B cell (primary cell): ENCODE measurements around the gene PSMD8. TPM values are rescaled to one million over a fixed set of nuclear protein-coding genes. Genes with fewer than 3 reads are reported as not detected.

ENCODE experiments used
- ATAC-seq: fragments of 200-7000 bp; cut with Tn5 transposase; one replicate; pipeline ENCODE4 v1.10.0; 2021; ENCODE audit warnings: low read depth, mild to moderate bottlenecking, moderate number of reproducible peaks, moderate library complexity
- CTCF ChIA-PET: fragments of 350-600 bp; sonication (Branson Sonifier 250); formaldehyde crosslinking; loops from one replicate; lab custom pipeline; 2021; ENCODE audit warnings: antibody characterized with exemption, inconsistent platforms; lab: Charles Lee
- POLR2A ChIA-PET: fragments of 350-600 bp; sonication (Branson Sonifier 250); formaldehyde crosslinking; loops from one replicate; lab custom pipeline; 2021; ENCODE audit warnings: antibody characterized with exemption; lab: Charles Lee
- DNase-seq: peaks from one replicate; pipeline ENCODE4 v3.0.0; 2013
- H2AFZ ChIP-seq: 2 replicates; pipeline ENCODE4 v1.6.1; 2012; ENCODE audit warnings: mild to moderate bottlenecking, low read depth, low read length; ENCODE audit not compliant: insufficient read depth, poor library complexity, severe bottlenecking
- H3K27ac ChIP-seq, 2 donors: 1 replicate in 1 of 2; 2 replicates in 1 of 2; pipeline ENCODE4 v1.5.1; 2012 to 2013; ENCODE audit warnings: low read length in 2 of 2, mild to moderate bottlenecking in 2 of 2, moderate library complexity in 1 of 2
- H3K27me3 ChIP-seq, 4 experiments: fragments of 200-600 bp in 1 of 4; sonication (generic) in 1 of 4; replicated peaks in 1 of 4; 1 replicate in 2 of 4; 2 replicates in 2 of 4; pipeline versions ENCODE4 v1.6.1 to v1.7.0; 2013 to 2016; ENCODE audit warnings: low read length in 3 of 4, mild to moderate bottlenecking in 2 of 4, mixed read lengths in 1 of 4, moderate library complexity in 1 of 4; ENCODE audit not compliant: insufficient read depth in 4 of 4, control insufficient read depth in 3 of 4; ENCODE audit errors: control extremely low read depth in 1 of 4
- H3K36me3 ChIP-seq, 2 experiments: replicated peaks in 1 of 2; 1 replicate in 1 of 2; 2 replicates in 1 of 2; pipeline versions ENCODE4 v1.6.1 to v1.7.1; 2013; ENCODE audit warnings: low read length in 1 of 2; ENCODE audit not compliant: insufficient read depth in 2 of 2, control insufficient read depth in 1 of 2; ENCODE audit errors: control extremely low read depth in 1 of 2, extremely low read depth in 1 of 2
- H3K4me1 ChIP-seq, 2 donors: fragments of 200-600 bp in 1 of 2; sonication (generic) in 1 of 2; 1 replicate in 1 of 2; 2 replicates in 1 of 2; pipeline versions ENCODE4 v1.5.1 to v1.6.1; 2013 to 2017; ENCODE audit warnings: low read length in 2 of 2; ENCODE audit not compliant: control insufficient read depth in 2 of 2, insufficient read depth in 2 of 2
- H3K4me2 ChIP-seq: replicated peaks from 2 replicates; pipeline ENCODE3; 2012; ENCODE audit warnings: mild to moderate bottlenecking, low read depth, low read length; ENCODE audit not compliant: poor library complexity, severe bottlenecking
- H3K4me3 ChIP-seq, 5 experiments: fragments of 200-600 bp in 1 of 5; sonication (generic) in 1 of 5; 1 replicate in 3 of 5; 2 replicates in 2 of 5; pipeline versions ENCODE4 v1.5.1 to v1.7.0; 2011 to 2016; ENCODE audit warnings: low read length in 4 of 5, mild to moderate bottlenecking in 4 of 5, low read depth in 2 of 5, control low read depth in 1 of 5, moderate library complexity in 1 of 5; ENCODE audit not compliant: insufficient read depth in 1 of 5; ENCODE audit errors: control extremely low read depth in 1 of 5, extremely low read depth in 1 of 5
- H3K79me2 ChIP-seq: fragments of 200-600 bp; sonication (generic); one replicate; pipeline ENCODE4 v1.6.0; 2016; ENCODE audit warnings: low read length; ENCODE audit not compliant: control insufficient read depth, insufficient read depth
- H3K9ac ChIP-seq: fragments of 200-600 bp; sonication (generic); 2 replicates; pipeline ENCODE4 v1.6.1; 2017; ENCODE audit warnings: mild to moderate bottlenecking, low read length, moderate library complexity
- H3K9me3 ChIP-seq, 3 donors: one replicate each; pipeline versions ENCODE4 v1.6.1 to v1.7.1; 2013; ENCODE audit warnings: low read length in 2 of 3; ENCODE audit not compliant: control insufficient read depth in 2 of 3, insufficient read depth in 1 of 3; ENCODE audit errors: control extremely low read depth in 1 of 3
- H4K20me1 ChIP-seq: 2 replicates; pipeline ENCODE4 v1.6.0; 2012; ENCODE audit warnings: mild to moderate bottlenecking, low read length; ENCODE audit not compliant: insufficient read depth, control insufficient read depth, poor library complexity, severe bottlenecking
- H3K27ac Mint-ChIP-seq: one replicate; pipeline ENCODE4 v1.8.0; 2021; ENCODE audit warnings: mixed read lengths
- H3K27me3 Mint-ChIP-seq: one replicate; pipeline ENCODE4 v1.8.0; 2021; ENCODE audit warnings: mixed read lengths
- H3K4me1 Mint-ChIP-seq: one replicate; pipeline ENCODE4 v1.8.0; 2021; ENCODE audit warnings: mixed read lengths
- H3K4me3 Mint-ChIP-seq: one replicate; pipeline ENCODE4 v1.8.0; 2021; ENCODE audit warnings: mixed read lengths
- H3K9me3 Mint-ChIP-seq: one replicate; pipeline ENCODE4 v1.8.0; 2022; ENCODE audit warnings: mixed read lengths; ENCODE audit not compliant: insufficient read depth
- CTCF ChIP-seq: fragments of 200-600 bp; IDR thresholded peaks from one replicate; pipeline ENCODE4 v1.8.0; 2022; ENCODE audit warnings: antibody characterized with exemption, mild to moderate bottlenecking
- EZH2 ChIP-seq: IDR thresholded peaks from 2 replicates; pipeline ENCODE4 v1.6.1; 2012; ENCODE audit warnings: borderline replicate concordance, low read depth, mild to moderate bottlenecking, moderate library complexity, low read length; ENCODE audit not compliant: insufficient read depth, poor library complexity, severe bottlenecking
- WGBS: methylation state at CpG from one replicate; pipeline ENCODE4 v1.1.5; 2013; ENCODE audit warnings: missing lambda C conversion rate; ENCODE audit not compliant: insufficient coverage; 5-methylcytosine and 5-hydroxymethylcytosine counted together
- intact Hi-C: fragments of 100-400 bp; cut with micrococcal nuclease; formaldehyde crosslinking; loops from one replicate; pipeline ENCODE4 v1.10.0; 2022
- polyA plus RNA-seq: library from polyadenylated mRNA; depleted of rRNA; stranded (reverse); fragments of >200 nt; gene quantifications from 2 replicates; pipeline ENCODE4 v1.2.3, GENCODE V29; 2012
- total RNA-seq, 2 donors: library from RNA; stranded (reverse); fragments of 120-200 nt in 1 of 2; gene quantifications; 1 replicate in 1 of 2; 2 replicates in 1 of 2; pipeline versions ENCODE4 v1.2.3 to v1.2.4, GENCODE V29; 2013 to 2022

Gene PSMD8
- total and polyA plus RNA-seq, 2 donors (not counting 1 experiment from before 2014, with no cell fraction given): 88.1 to 122 TPM

- H3K4me3 ChIP-seq: no peak overlapping the region
- H3K4me1 ChIP-seq: peaks cover 15 to 22% of the 10 kb centered on the region in 2 donors
- no peaks in the 10 kb centered on the region for H3K36me3 ChIP-seq
- ChIA-PET CTCF (interaction anchor here (0.9 kb wide), 1 partner anchor 22 kb away, joined by 5 read pairs; the partner anchor contains the start of gene FAM98C), POLR2A (no interaction called here)
- H3K9ac ChIP-seq: no peak overlapping the region
- Mint-ChIP-seq H3K9me3 (no peaks in the 10 kb centered on the region), H3K27me3 (peaks cover 8% of the 10 kb centered on the region), H3K4me1 (peaks cover 24% of the 10 kb centered on the region), H3K27ac (no peak overlapping the region), H3K4me3 (no peak overlapping the region)
- WGBS: 94% methylated on average over 3 of the region's 5 CpGs
- intact Hi-C loops: no loop called here
- no peaks in the 10 kb centered on the region for H3K79me2 ChIP-seq
- no peak overlapping the region for H3K4me2 ChIP-seq
- no peaks in the 10 kb centered on the region for H3K27me3 ChIP-seq
- H2AFZ ChIP-seq: no peak overlapping the region
- no peak overlapping the region for H3K27ac ChIP-seq
- TF ChIP-seq CTCF (no peak), EZH2 (no peak)
- DNase-seq (no peak), ATAC-seq (no peak)
- no peaks in the 10 kb centered on the region for H4K20me1 ChIP-seq
- no peaks in the 10 kb centered on the region for H3K9me3 ChIP-seq
Measured at GRCh38 chr19:38424272-38424671, 49.9 kb downstream of the PSMD8 start.

- H3K27me3 Mint-ChIP-seq: peaks cover 13% of the 10 kb centered on the region
- peaks cover 26% of the 10 kb centered on the region for H3K4me1 Mint-ChIP-seq
- H3K27ac ChIP-seq: no peak overlapping the region
- H3K36me3 ChIP-seq: no peaks in the 10 kb centered on the region
- intact Hi-C loops: no loop called here
- H3K27me3 ChIP-seq: peaks cover 0 to 2% (median 0%) of the 10 kb centered on the region in 4 experiments
- ChIA-PET CTCF (interaction anchor here (0.5 to 1.1 kb wide), 2 partner anchors 22 to 209 kb away, joined by 3 read pairs; partner anchors contain the start of gene FAM98C), POLR2A (no interaction called here)
- TF ChIP-seq EZH2 (no peak), CTCF (no peak)
- H2AFZ ChIP-seq: peak overlapping the region; percentile 56
- H4K20me1 ChIP-seq: no peaks in the 10 kb centered on the region
- no peak for DNase-seq
- no peak overlapping the region for H3K9ac ChIP-seq
- no peak for ATAC-seq
- H3K4me2 ChIP-seq: peak overlapping the region; percentile 61
- peak overlapping the region in 1 of 5 experiments; percentile 38 for H3K4me3 ChIP-seq
- H3K4me3 Mint-ChIP-seq: no peak overlapping the region
- H3K79me2 ChIP-seq: no peaks in the 10 kb centered on the region
- H3K4me1 ChIP-seq: peaks cover 15 to 22% of the 10 kb centered on the region in 2 donors
- 63% methylated on average over 3 of the region's 7 CpGs for WGBS
- H3K9me3 ChIP-seq: no peaks in the 10 kb centered on the region
- no peak overlapping the region for H3K27ac Mint-ChIP-seq
- H3K9me3 Mint-ChIP-seq: no peaks in the 10 kb centered on the region
Measured at GRCh38 chr19:38425222-38425809, 50.9 kb downstream of the PSMD8 start.
